Measurements from ENCODE around the gene TTC12.

Gene TTC12

GRCh38 chr11:113369411-113369810 is 55.0 kb downstream of the TTC12 start:
- WGBS, 2 experiments = 92% methylated on average over 3 of the region's 3 CpGs; no CpG with 5 or more reads in 1 of the 2 experiments
- Histone ChIP-seq H3K4me1 (ENCODE audit: control insufficient read depth, insufficient read depth, low read length) (no peaks in the 10 kb centered on the region), H3K9me3 (ENCODE audit: control insufficient read depth, low read length) (no peaks in the 10 kb centered on the region)

DNA sequence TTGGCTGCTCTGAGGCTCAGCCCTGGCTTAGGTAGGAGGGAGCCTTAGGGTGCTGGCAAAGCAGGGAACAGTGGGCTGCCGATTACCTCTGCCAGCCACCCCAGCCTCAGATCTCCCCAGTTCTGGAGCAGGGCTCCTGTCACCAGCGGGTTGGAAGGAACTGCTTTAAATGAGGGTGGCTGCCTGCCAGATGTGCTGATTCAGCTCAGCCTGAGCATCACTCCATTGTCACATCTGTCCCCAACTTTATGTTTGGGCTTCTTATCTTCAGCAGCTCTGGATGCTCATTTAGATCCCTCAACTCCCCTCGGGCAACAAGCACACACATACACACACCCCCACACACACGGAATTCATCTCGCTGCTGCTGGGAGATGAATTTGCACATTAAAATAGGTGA is 56.3 kb downstream of the TTC12 start:
- Histone ChIP-seq H3K9me3 (ENCODE audit: control insufficient read depth, low read length) (no peaks in the 10 kb centered on the region), H3K4me1 (ENCODE audit: control insufficient read depth, insufficient read depth, low read length) (no peaks in the 10 kb centered on the region), H3K36me3 (ENCODE audit: control insufficient read depth, insufficient read depth, low read length) (no peaks in the 10 kb centered on the region), H3K27me3 (ENCODE audit: control insufficient read depth, insufficient read depth, low read length, poor library complexity, severe bottlenecking) (no peaks in the 10 kb centered on the region), H3K4me3 (ENCODE audit: insufficient read depth, low read depth, low read length) (no peak overlapping the region), H3K27ac (ENCODE audit: insufficient read depth, low read depth, low read length, poor library complexity, severe bottlenecking) (no peak overlapping the region)
- 90 to 95% methylated on average over 5 of the region's 5 CpGs for WGBS, 2 experiments

More at GRCh38 chr11:113369411-113369810, 55.0 kb downstream of the TTC12 start:
- Histone ChIP-seq H3K36me3 (ENCODE audit: control insufficient read depth, insufficient read depth, low read length) (no peaks in the 10 kb centered on the region), H3K27me3 (ENCODE audit: control insufficient read depth, insufficient read depth, low read length, poor library complexity, severe bottlenecking) (no peaks in the 10 kb centered on the region), H3K4me3 (ENCODE audit: insufficient read depth, low read depth, low read length) (no peak overlapping the region), H3K27ac (ENCODE audit: insufficient read depth, low read depth, low read length, poor library complexity, severe bottlenecking) (no peak overlapping the region)

DNA sequence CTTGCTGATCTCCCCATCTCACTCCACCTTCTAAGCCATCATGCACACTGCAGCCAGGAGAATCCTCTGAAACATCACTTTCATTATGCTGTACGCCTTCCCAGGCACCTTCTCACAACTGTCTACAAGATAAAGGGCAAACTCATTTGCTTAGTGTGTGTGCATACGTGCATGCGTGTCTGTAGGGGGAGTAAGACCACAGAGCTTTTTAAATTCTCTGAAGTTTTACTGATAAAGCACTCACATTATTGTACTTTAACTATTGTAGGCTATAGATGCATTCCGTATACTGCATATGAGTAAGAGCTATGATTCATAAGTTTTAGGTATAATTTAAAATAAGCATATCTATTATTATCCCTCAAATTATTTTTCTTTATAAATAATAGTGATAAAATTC is 57.9 kb downstream of the TTC12 start:
- no peaks in the 10 kb centered on the region for H3K4me1 ChIP-seq (ENCODE audit: control insufficient read depth, insufficient read depth, low read length)
- 86 to 100% methylated on average over 3 of the region's 4 CpGs for WGBS, 2 experiments
- no peaks in the 10 kb centered on the region for H3K36me3 ChIP-seq (ENCODE audit: control insufficient read depth, insufficient read depth, low read length)
- H3K4me3 ChIP-seq (ENCODE audit: insufficient read depth, low read depth, low read length) = no peak overlapping the region
- no peak overlapping the region for H3K27ac ChIP-seq (ENCODE audit: insufficient read depth, low read depth, low read length, poor library complexity, severe bottlenecking)
- H3K9me3 ChIP-seq (ENCODE audit: control insufficient read depth, low read length) = no peaks in the 10 kb centered on the region
- H3K27me3 ChIP-seq (ENCODE audit: control insufficient read depth, insufficient read depth, low read length, poor library complexity, severe bottlenecking) = no peaks in the 10 kb centered on the region

DNA sequence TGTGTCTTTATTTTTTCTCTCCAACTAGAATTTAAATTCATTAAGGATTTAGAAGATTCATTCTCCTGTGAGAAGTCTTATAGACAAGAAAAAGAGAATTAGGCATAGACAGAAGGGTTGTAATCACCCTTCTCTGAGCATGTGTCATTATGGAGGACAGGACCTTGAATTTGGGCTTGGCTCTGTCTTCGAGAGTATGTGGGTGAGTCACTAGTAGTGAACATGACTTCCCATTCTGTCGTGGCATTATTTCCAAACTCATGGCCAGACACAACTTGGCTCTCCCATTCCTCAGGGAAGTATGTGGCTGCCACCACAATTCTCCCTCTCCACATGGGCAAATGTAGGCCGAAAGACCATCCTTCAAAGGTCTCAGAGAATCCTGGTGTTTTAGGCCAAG is 58.9 kb downstream of the TTC12 start:
- WGBS, 2 experiments = 91 to 95% methylated on average over 3 of the region's 3 CpGs
- H3K4me3 ChIP-seq (ENCODE audit: insufficient read depth, low read depth, low read length) = no peak overlapping the region
- no peaks in the 10 kb centered on the region for H3K36me3 ChIP-seq (ENCODE audit: control insufficient read depth, insufficient read depth, low read length)
- H3K27me3 ChIP-seq (ENCODE audit: control insufficient read depth, insufficient read depth, low read length, poor library complexity, severe bottlenecking) = no peaks in the 10 kb centered on the region
- H3K4me1 ChIP-seq (ENCODE audit: control insufficient read depth, insufficient read depth, low read length) = peaks cover 9% of the 10 kb centered on the region
- no peak overlapping the region for H3K27ac ChIP-seq (ENCODE audit: insufficient read depth, low read depth, low read length, poor library complexity, severe bottlenecking)
- no peaks in the 10 kb centered on the region for H3K9me3 ChIP-seq (ENCODE audit: control insufficient read depth, low read length)

GRCh38 chr11:113373981-113374560 is 59.7 kb downstream of the TTC12 start:
- H3K4me3 ChIP-seq (ENCODE audit: insufficient read depth, low read depth, low read length) = no peak overlapping the region
- no peak overlapping the region for H3K27ac ChIP-seq (ENCODE audit: insufficient read depth, low read depth, low read length, poor library complexity, severe bottlenecking)
- H3K27me3 ChIP-seq (ENCODE audit: control insufficient read depth, insufficient read depth, low read length, poor library complexity, severe bottlenecking) = no peaks in the 10 kb centered on the region
- peaks cover 9% of the 10 kb centered on the region for H3K4me1 ChIP-seq (ENCODE audit: control insufficient read depth, insufficient read depth, low read length)
- 83 to 85% methylated on average over 10 of the region's 10 CpGs for WGBS, 2 experiments
- H3K36me3 ChIP-seq (ENCODE audit: control insufficient read depth, insufficient read depth, low read length) = no peaks in the 10 kb centered on the region
- H3K9me3 ChIP-seq (ENCODE audit: control insufficient read depth, low read length) = no peaks in the 10 kb centered on the region

GRCh38 chr11:113375402-113375801 is 61.0 kb downstream of the TTC12 start:
- H3K27me3 ChIP-seq (ENCODE audit: control insufficient read depth, insufficient read depth, low read length, poor library complexity, severe bottlenecking) = no peaks in the 10 kb centered on the region
- peaks cover 9% of the 10 kb centered on the region for H3K4me1 ChIP-seq (ENCODE audit: control insufficient read depth, insufficient read depth, low read length)
- WGBS, 2 experiments = 91 to 94% methylated on average over 5 of the region's 5 CpGs
- H3K4me3 ChIP-seq (ENCODE audit: insufficient read depth, low read depth, low read length) = no peak overlapping the region
- no peak overlapping the region for H3K27ac ChIP-seq (ENCODE audit: insufficient read depth, low read depth, low read length, poor library complexity, severe bottlenecking)
- no peaks in the 10 kb centered on the region for H3K9me3 ChIP-seq (ENCODE audit: control insufficient read depth, low read length)
- no peaks in the 10 kb centered on the region for H3K36me3 ChIP-seq (ENCODE audit: control insufficient read depth, insufficient read depth, low read length)

DNA sequence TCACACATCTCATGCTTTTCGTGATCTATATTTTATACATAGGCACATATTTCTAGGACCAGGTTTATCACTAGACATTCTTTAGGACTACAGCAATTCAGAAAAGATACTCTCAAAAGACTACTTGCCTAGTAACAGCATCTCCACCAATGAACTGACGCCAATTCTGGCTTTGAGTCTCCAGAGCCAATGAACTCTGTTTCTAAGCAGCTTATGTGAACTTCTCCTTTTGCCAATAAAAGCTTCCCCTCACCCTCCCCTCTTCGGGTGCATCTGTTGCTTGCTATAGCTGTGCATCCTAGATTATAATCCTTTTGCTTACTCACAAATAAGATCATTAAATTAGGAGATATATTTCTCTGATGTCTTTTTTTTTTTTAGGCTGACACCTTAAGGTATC is 61.8 kb downstream of the TTC12 start:
- no peak overlapping the region for H3K4me3 ChIP-seq (ENCODE audit: insufficient read depth, low read depth, low read length)
- whole genome bisulfite sequencing, 2 experiments = 92 to 96% methylated on average over 3 of the region's 3 CpGs
- H3K4me1 ChIP-seq (ENCODE audit: control insufficient read depth, insufficient read depth, low read length) = peaks cover 9% of the 10 kb centered on the region
- no peaks in the 10 kb centered on the region for H3K36me3 ChIP-seq (ENCODE audit: control insufficient read depth, insufficient read depth, low read length)
- no peaks in the 10 kb centered on the region for H3K27me3 ChIP-seq (ENCODE audit: control insufficient read depth, insufficient read depth, low read length, poor library complexity, severe bottlenecking)
- H3K27ac ChIP-seq (ENCODE audit: insufficient read depth, low read depth, low read length, poor library complexity, severe bottlenecking) = no peak overlapping the region
- H3K9me3 ChIP-seq (ENCODE audit: control insufficient read depth, low read length) = no peaks in the 10 kb centered on the region

- H3K36me3 ChIP-seq (ENCODE audit: control insufficient read depth, insufficient read depth, low read length) = no peaks in the 10 kb centered on the region
- H3K9me3 ChIP-seq (ENCODE audit: control insufficient read depth, low read length) = no peaks in the 10 kb centered on the region
- H3K27ac ChIP-seq (ENCODE audit: insufficient read depth, low read depth, low read length, poor library complexity, severe bottlenecking) = no peak overlapping the region
- H3K4me3 ChIP-seq (ENCODE audit: insufficient read depth, low read depth, low read length) = no peak overlapping the region
- H3K27me3 ChIP-seq (ENCODE audit: control insufficient read depth, insufficient read depth, low read length, poor library complexity, severe bottlenecking) = no peaks in the 10 kb centered on the region
- 65 to 70% methylated on average over 7 of the region's 7 CpGs for WGBS, 2 experiments
- H3K4me1 ChIP-seq (ENCODE audit: control insufficient read depth, insufficient read depth, low read length) = peaks cover 9% of the 10 kb centered on the region
These were observed 63.5 kb downstream of the TTC12 start for GRCh38 chr11:113377681-113378412.

DNA sequence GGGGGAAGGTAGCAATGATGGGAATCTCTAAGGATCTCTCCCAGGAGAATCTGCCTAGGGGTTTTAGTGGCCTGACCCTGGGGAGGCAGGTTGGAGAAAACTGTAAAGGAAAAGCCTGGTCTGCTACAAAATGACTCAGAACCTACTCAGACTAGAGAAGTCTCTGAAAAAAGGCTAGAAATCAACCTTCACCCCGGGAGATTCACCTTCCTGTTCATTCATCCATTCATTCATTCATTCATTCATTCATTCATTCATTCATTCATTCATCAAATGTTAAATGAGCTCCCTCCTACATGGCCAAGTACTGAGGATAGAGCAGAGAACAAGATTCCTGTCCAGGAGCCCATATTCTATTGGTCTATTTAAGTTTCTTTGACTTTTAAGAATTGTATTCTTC is 64.3 kb downstream of the TTC12 start:
- no peak overlapping the region for H3K4me3 ChIP-seq (ENCODE audit: insufficient read depth, low read depth, low read length)
- no peaks in the 10 kb centered on the region for H3K9me3 ChIP-seq (ENCODE audit: control insufficient read depth, low read length)
- no peaks in the 10 kb centered on the region for H3K36me3 ChIP-seq (ENCODE audit: control insufficient read depth, insufficient read depth, low read length)
- peaks cover 9% of the 10 kb centered on the region for H3K4me1 ChIP-seq (ENCODE audit: control insufficient read depth, insufficient read depth, low read length)
- H3K27me3 ChIP-seq (ENCODE audit: control insufficient read depth, insufficient read depth, low read length, poor library complexity, severe bottlenecking) = no peaks in the 10 kb centered on the region
- H3K27ac ChIP-seq (ENCODE audit: insufficient read depth, low read depth, low read length, poor library complexity, severe bottlenecking) = no peak overlapping the region
- WGBS, 2 experiments = 75 to 76% methylated on average over 1 of the region's 1 CpG

- H3K27ac ChIP-seq (ENCODE audit: insufficient read depth, low read depth, low read length, poor library complexity, severe bottlenecking) = no peak overlapping the region
- H3K36me3 ChIP-seq (ENCODE audit: control insufficient read depth, insufficient read depth, low read length) = no peaks in the 10 kb centered on the region
- no peak overlapping the region for H3K4me3 ChIP-seq (ENCODE audit: insufficient read depth, low read depth, low read length)
- peaks cover 8% of the 10 kb centered on the region for H3K27me3 ChIP-seq (ENCODE audit: control insufficient read depth, insufficient read depth, low read length, poor library complexity, severe bottlenecking)
- H3K9me3 ChIP-seq (ENCODE audit: control insufficient read depth, low read length) = no peaks in the 10 kb centered on the region
- H3K4me1 ChIP-seq (ENCODE audit: control insufficient read depth, insufficient read depth, low read length) = peaks cover 11% of the 10 kb centered on the region
These were observed 67.7 kb downstream of the TTC12 start for GRCh38 chr11:113382121-113382520.
